AG04449 (cell line): ENCODE results near the gene BRSK2.

ENCODE experiments used
- CTCF ChIA-PET: fragments of 350-600 bp; formaldehyde crosslinking; extraction: SDS; loops from one replicate; lab custom pipeline; 2021; ENCODE audit warnings: antibody characterized with exemption; lab: Yijun Ruan, JAX
- POLR2A ChIA-PET: fragments of 400-600, 350-600 bp; formaldehyde crosslinking; extraction: SDS; loops from one replicate; lab custom pipeline; 2020; ENCODE audit warnings: antibody characterized with exemption, inconsistent platforms; lab: Yijun Ruan, JAX
- DNase-seq: peaks from one replicate; pipeline ENCODE4 v3.0.0-alpha.2; 2010; ENCODE audit warnings: low read depth, low spot score
- H3K4me3 ChIP-seq: 2 replicates; pipeline ENCODE4 v1.5.1; 2011; ENCODE audit warnings: low read depth, mild to moderate bottlenecking, control low read depth, low read length
- CTCF ChIP-seq: IDR thresholded peaks from one replicate; pipeline ENCODE4 v1.5.1; 2011; ENCODE audit warnings: mild to moderate bottlenecking, moderate library complexity, low read length, control low read depth, inconsistent platforms; ENCODE audit not compliant: insufficient read depth; ENCODE audit errors: missing control alignments

Gene BRSK2

GRCh38 chr11:1450949-1451710 lies 61.4 kb downstream of the BRSK2 start:
- DNase-seq: no peak
- ChIA-PET POLR2A (no interaction called here), CTCF (no interaction called here)
- H3K4me3 ChIP-seq: no peak overlapping the region
- TF ChIP-seq CTCF: no peak

DNA sequence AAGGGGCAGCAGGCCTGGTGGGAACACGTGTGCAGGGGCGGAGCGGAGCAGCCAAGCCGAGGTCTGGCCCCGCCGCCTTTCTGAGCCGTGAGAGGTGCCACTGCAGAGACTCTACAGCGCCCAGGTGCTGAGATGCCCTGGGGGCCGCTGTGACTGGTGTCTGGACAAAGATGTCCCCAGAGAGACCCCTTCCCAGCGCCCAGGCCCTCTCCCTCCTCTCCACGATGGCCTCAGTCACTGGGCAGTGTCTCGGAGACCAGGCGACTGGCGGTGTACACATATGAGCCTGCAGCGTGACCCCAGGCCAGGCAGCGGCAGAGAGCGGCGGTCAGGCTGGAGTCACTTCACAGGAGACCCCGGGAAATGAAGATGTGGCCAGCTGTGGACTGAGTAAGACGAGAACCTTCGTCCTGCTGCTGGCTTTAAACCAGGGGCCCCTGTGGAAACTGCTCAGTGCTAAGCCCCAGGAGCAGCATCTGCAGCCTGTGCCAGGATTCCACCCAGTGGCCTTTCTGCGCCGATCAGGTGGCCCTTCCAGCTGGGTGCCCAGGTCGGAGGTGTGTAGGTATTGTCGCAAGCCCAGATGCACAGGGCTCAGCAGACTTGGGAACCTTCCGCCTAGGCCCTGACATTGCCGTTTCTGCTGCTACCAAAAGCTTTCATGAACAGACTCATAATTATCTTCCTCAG lies 62.2 kb downstream of the BRSK2 start:
- CTCF ChIA-PET: no interaction called here
- H3K4me3 ChIP-seq: no peak overlapping the region
- no peak for DNase-seq
- TF ChIP-seq CTCF: no peak
- POLR2A ChIA-PET: no interaction called here

DNA sequence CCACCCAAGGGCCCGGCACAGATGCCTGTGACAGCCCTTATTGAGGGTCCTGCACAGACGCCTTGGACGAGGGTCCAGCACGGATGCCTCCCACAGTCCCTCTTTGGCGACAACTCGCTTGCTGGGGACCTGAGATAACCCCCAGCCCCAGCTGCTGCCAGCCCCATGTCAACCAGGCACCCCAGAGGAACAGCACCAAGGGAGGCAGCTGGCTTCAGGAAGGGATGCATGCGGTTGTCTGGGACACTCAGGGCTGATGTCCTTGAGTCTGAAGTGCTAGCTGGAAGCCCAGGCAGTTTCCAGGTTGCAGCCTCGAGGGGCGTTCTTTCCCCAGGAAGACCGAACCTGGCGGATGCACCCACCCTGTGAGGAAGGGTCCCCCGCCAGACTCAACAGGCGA lies 63.0 kb downstream of the BRSK2 start:
- no peak for TF ChIP-seq CTCF
- H3K4me3 ChIP-seq: no peak overlapping the region
- DNase-seq: no peak
- POLR2A ChIA-PET: no interaction called here
- CTCF ChIA-PET: no interaction called here

- no peak overlapping the region for H3K4me3 ChIP-seq
- ChIA-PET POLR2A (no interaction called here), CTCF (no interaction called here)
- no peak for DNase-seq
- TF ChIP-seq CTCF: peak; percentile 17
Measured at GRCh38 chr11:1453611-1454034, 63.9 kb downstream of the BRSK2 start.

- ChIA-PET POLR2A (no interaction called here), CTCF (no interaction called here)
- no peak for TF ChIP-seq CTCF
- no peak overlapping the region for H3K4me3 ChIP-seq
- DNase-seq: no peak
Measured at GRCh38 chr11:1454576-1454975, 64.8 kb downstream of the BRSK2 start.

GRCh38 chr11:1455032-1455762 lies 65.5 kb downstream of the BRSK2 start:
- POLR2A ChIA-PET: no interaction called here
- no peak overlapping the region for H3K4me3 ChIP-seq
- CTCF ChIA-PET: interaction anchor here (1.2 kb wide), 1 partner anchor 9 kb away, joined by 3 read pairs; no protein-coding TSS in a partner anchor
- no peak for TF ChIP-seq CTCF
- DNase-seq: no peak
